C4-2B (cell line): Measurements from ENCODE around the gene GRIK2.

ENCODE experiments used
- CTCF ChIP-seq: fragments of 450-650 bp; conservative IDR thresholded peaks from 2 replicates; pipeline ENCODE4 v1.5.1; 2017; ENCODE audit warnings: mild to moderate bottlenecking
- ZFX ChIP-seq: fragments of 450-650 bp; IDR thresholded peaks from 2 replicates; pipeline ENCODE4 v1.6.1; 2017

- TF ChIP-seq CTCF (no peak), ZFX (no peak)
Measured at GRCh38 chr6:101458336-101458735, 64.8 kb downstream of the GRIK2 start.
